Measurements from ENCODE around the gene ATP2A3. TPM values are rescaled to one million over a fixed set of nuclear protein-coding genes. Genes with fewer than 3 reads are reported as not detected.

ATP2A3 gene
- total and polyA plus RNA-seq, 2 donors (not counting 1 experiment from before 2014, with no cell fraction given) = 0.25 to 12.4 TPM

DNA sequence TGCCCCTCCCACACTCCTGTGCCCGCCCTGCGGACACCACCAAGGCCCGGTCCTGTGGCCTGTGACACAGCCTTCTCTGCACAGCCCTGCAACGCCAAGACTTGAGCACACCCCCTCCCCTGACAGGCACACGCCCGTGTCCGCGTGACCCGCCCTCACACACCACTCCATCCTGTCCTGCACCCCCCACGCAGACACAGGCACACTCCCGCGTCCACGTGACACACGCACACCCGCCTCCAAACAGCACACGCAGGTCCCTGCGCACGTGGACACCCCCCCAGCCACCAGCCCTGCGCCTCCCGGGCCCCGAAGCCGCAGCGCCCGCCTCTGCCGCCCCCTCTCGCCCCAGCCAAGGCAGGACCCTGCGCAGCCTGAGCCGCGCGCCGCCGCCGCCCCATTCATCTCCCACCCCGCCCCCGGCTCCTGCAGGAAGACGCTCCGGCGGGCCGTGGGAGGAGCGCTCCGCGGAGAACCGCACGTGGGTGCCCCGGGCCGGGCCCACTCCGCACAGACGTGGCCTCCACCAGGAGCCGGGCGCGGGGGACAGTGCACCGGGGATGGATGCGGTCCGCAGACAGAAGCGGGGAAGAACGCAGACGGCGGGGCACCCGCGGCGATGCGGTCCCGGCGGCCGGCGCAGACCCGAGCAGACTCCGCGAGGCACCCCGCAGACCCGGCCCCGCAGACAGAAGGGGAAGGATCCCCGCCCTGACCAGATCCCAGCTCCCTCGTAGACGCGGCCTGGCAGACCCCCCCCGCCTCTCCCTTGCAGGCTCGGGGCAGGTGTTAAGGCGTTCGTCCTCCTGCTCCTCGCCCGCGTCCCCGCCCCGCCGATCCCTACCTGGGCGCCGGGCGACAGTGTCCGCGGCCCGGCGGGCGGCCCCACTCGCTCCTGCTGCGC, 71.9 kb downstream of the ATP2A3 start:
- peak; percentile 58 to 70 for DNase-seq (ENCODE audit: low read depth in 2 of 2)
- Histone ChIP-seq H3K79me2 (ENCODE audit: control insufficient read depth, insufficient read depth, low read length) (no peaks in the 10 kb centered on the region), H3K27ac (ENCODE audit: insufficient read depth, low read length) (no peak overlapping the region), H3K27me3 (ENCODE audit: control insufficient read depth, insufficient read depth, low read length) (no peaks in the 10 kb centered on the region), H3K9me3 (ENCODE audit: control insufficient read depth, insufficient read depth, low read depth, low read length) (no peaks in the 10 kb centered on the region), H3K4me1 (ENCODE audit: control insufficient read depth, extremely low read depth, insufficient read depth, low read length) (peaks cover 5% of the 10 kb centered on the region), H2AFZ (ENCODE audit: low read length) (peak overlapping the region; percentile 60), H3K4me2 (ENCODE audit: extremely low read depth, insufficient read depth, low read length) (peak overlapping the region; percentile 94), H4K20me1 (ENCODE audit: control insufficient read depth, extremely low read depth, insufficient read depth, low read length) (no peaks in the 10 kb centered on the region), H3K9ac (ENCODE audit: insufficient read depth, low read length) (peak overlapping the region; percentile 50), H3K4me3 (replicated peaks in 1 of 4; ENCODE audit: control extremely low read depth in 1 of 4, insufficient read depth in 1 of 4, low read depth in 3 of 4, low read length in 4 of 4) (peak overlapping the region; percentile 42 to 56 (median 47)), H3K36me3 (ENCODE audit: control insufficient read depth, insufficient read depth, low read length) (no peaks in the 10 kb centered on the region)
- TF ChIP-seq, protein P1, sequence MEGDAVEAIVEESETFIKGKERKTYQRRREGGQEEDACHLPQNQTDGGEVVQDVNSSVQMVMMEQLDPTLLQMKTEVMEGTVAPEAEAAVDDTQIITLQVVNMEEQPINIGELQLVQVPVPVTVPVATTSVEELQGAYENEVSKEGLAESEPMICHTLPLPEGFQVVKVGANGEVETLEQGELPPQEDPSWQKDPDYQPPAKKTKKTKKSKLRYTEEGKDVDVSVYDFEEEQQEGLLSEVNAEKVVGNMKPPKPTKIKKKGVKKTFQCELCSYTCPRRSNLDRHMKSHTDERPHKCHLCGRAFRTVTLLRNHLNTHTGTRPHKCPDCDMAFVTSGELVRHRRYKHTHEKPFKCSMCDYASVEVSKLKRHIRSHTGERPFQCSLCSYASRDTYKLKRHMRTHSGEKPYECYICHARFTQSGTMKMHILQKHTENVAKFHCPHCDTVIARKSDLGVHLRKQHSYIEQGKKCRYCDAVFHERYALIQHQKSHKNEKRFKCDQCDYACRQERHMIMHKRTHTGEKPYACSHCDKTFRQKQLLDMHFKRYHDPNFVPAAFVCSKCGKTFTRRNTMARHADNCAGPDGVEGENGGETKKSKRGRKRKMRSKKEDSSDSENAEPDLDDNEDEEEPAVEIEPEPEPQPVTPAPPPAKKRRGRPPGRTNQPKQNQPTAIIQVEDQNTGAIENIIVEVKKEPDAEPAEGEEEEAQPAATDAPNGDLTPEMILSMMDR (conservative IDR thresholded peaks at IDR 0.05 in 1 of 2, IDR thresholded peaks at IDR 0.05 in 1 of 2; ENCODE audit: low read depth in 1 of 2, low read length in 2 of 2) = no peak
- TF ChIP-seq EZH2 (IDR thresholded peaks at IDR 0.05; ENCODE audit: low read length, missing control alignments) = no peak

DNA sequence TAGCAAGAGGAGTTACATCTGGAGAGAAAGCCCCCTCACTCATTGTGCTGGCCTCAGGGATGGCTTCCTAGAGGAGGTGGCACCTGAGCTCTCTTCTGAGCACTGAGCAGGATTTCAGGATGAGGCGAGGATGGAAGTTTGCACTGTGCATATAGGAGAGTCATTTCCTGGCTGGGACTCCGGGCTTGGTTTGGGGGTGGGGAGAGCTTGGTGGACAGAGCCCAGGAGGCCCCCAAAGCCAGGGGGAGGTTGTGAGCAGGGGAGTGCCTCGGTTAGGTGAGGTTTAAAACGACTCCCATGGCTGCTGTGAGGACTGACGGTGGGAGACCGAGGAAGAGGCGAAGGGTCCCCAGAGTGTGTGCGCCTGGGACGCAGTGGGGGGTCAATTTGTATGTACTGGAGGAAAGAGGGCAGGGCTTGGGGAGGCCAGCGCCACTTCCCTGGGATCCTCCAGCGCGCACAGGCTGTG, 72.6 kb downstream of the ATP2A3 start:
- H3K36me3 ChIP-seq (ENCODE audit: control insufficient read depth, insufficient read depth, low read length) = no peaks in the 10 kb centered on the region
- no peaks in the 10 kb centered on the region for H3K27me3 ChIP-seq (ENCODE audit: control insufficient read depth, insufficient read depth, low read length)
- no peaks in the 10 kb centered on the region for H3K79me2 ChIP-seq (ENCODE audit: control insufficient read depth, insufficient read depth, low read length)
- no peak for DNase-seq (ENCODE audit: low read depth in 2 of 2)
- peak overlapping the region in 2 of 4 experiments; percentile 11 to 46 for H3K4me3 ChIP-seq (replicated peaks in 1 of 4; ENCODE audit: control extremely low read depth in 1 of 4, insufficient read depth in 1 of 4, low read depth in 3 of 4, low read length in 4 of 4)
- H3K9ac ChIP-seq (ENCODE audit: insufficient read depth, low read length) = no peak overlapping the region
- no peaks in the 10 kb centered on the region for H3K9me3 ChIP-seq (ENCODE audit: control insufficient read depth, insufficient read depth, low read depth, low read length)
- H3K4me2 ChIP-seq (ENCODE audit: extremely low read depth, insufficient read depth, low read length) = peak overlapping the region; percentile 94
- no peaks in the 10 kb centered on the region for H4K20me1 ChIP-seq (ENCODE audit: control insufficient read depth, extremely low read depth, insufficient read depth, low read length)
- H3K27ac ChIP-seq (ENCODE audit: insufficient read depth, low read length) = no peak overlapping the region
- H2AFZ ChIP-seq (ENCODE audit: low read length) = no peak overlapping the region
- H3K4me1 ChIP-seq (ENCODE audit: control insufficient read depth, extremely low read depth, insufficient read depth, low read length) = peaks cover 5% of the 10 kb centered on the region
- TF ChIP-seq EZH2 (IDR thresholded peaks at IDR 0.05; ENCODE audit: low read length, missing control alignments) = no peak
- TF ChIP-seq, protein P1 (conservative IDR thresholded peaks at IDR 0.05 in 1 of 2, IDR thresholded peaks at IDR 0.05 in 1 of 2; ENCODE audit: low read depth in 1 of 2, low read length in 2 of 2) = no peak

DNA sequence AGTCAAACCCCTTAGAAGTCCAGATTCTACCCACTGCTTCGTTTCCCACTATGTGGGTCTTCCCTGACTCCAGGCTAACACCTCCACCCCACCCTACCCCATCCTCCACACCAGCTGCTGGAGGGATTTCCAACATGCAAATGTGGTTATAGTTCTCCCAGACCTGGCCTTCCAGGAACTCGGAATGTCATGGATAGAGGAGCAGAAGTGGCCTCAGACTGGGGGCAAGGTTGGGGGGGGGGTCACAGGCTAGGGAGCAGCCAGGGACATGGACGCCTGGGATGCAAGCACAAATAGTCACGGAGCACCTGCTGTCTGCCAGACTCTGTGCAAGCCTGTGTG, 73.4 kb downstream of the ATP2A3 start:
- H3K4me3 ChIP-seq (replicated peaks in 1 of 4; ENCODE audit: control extremely low read depth in 1 of 4, insufficient read depth in 1 of 4, low read depth in 3 of 4, low read length in 4 of 4) = no peak overlapping the region
- no peak overlapping the region for H3K4me2 ChIP-seq (ENCODE audit: extremely low read depth, insufficient read depth, low read length)
- no peaks in the 10 kb centered on the region for H4K20me1 ChIP-seq (ENCODE audit: control insufficient read depth, extremely low read depth, insufficient read depth, low read length)
- no peak overlapping the region for H2AFZ ChIP-seq (ENCODE audit: low read length)
- H3K27me3 ChIP-seq (ENCODE audit: control insufficient read depth, insufficient read depth, low read length) = no peaks in the 10 kb centered on the region
- no peaks in the 10 kb centered on the region for H3K9me3 ChIP-seq (ENCODE audit: control insufficient read depth, insufficient read depth, low read depth, low read length)
- TF ChIP-seq, protein P1 (conservative IDR thresholded peaks at IDR 0.05 in 1 of 2, IDR thresholded peaks at IDR 0.05 in 1 of 2; ENCODE audit: low read depth in 1 of 2, low read length in 2 of 2) = no peak
- no peak for TF ChIP-seq EZH2 (IDR thresholded peaks at IDR 0.05; ENCODE audit: low read length, missing control alignments)
- DNase-seq (ENCODE audit: low read depth in 2 of 2) = no peak
- no peak overlapping the region for H3K27ac ChIP-seq (ENCODE audit: insufficient read depth, low read length)
- H3K4me1 ChIP-seq (ENCODE audit: control insufficient read depth, extremely low read depth, insufficient read depth, low read length) = peaks cover 5% of the 10 kb centered on the region
- H3K79me2 ChIP-seq (ENCODE audit: control insufficient read depth, insufficient read depth, low read length) = no peaks in the 10 kb centered on the region
- no peaks in the 10 kb centered on the region for H3K36me3 ChIP-seq (ENCODE audit: control insufficient read depth, insufficient read depth, low read length)
- H3K9ac ChIP-seq (ENCODE audit: insufficient read depth, low read length) = no peak overlapping the region

Measured in fibroblast of lung (primary cell).